ENCODE results near the gene GRB14. TPM values are rescaled to one million over a fixed set of nuclear protein-coding genes. Genes with fewer than 3 reads are reported as not detected.

The GRB14 gene
- total and polyA plus RNA-seq, 2 of the 13 experiments (the other 11 are each of a cell fraction or from before 2014, with no cell fraction given) = 4.6 to 5.8 TPM

GRCh38 chr2:164620873-164621763, at the start of gene GRB14 (continued):
- TF ChIP-seq ZNF580 (CRISPR knock-in tag; IDR thresholded peaks at IDR 0.05; ENCODE audit: borderline replicate concordance, low read depth) (no peak), DMAP1 (CRISPR knock-in tag; IDR thresholded peaks at IDR 0.05) (peak; percentile 14; the same call in 1 of the 2 replicates), MBD4 (IDR thresholded peaks at IDR 0.05; ENCODE audit: borderline replicate concordance, low read length) (no peak), PBX3 (CRISPR knock-in tag; IDR thresholded peaks at IDR 0.05; ENCODE audit: borderline replicate concordance) (no peak), ZNF597 (CRISPR knock-in tag; IDR thresholded peaks at IDR 0.05) (no peak), RARG (CRISPR knock-in tag; IDR thresholded peaks at IDR 0.05; ENCODE audit: low read depth) (no peak), DNMT1 (CRISPR knock-in tag; IDR thresholded peaks at IDR 0.05) (0 out of 2 replicates have a peak, but pooled peaks have one; percentile 30), RELA (CRISPR knock-in tag; IDR thresholded peaks at IDR 0.05) (no peak), TMF1 (CRISPR knock-in tag; IDR thresholded peaks at IDR 0.05; ENCODE audit: low read depth) (0 out of 2 replicates have a peak, but pooled peaks have one; percentile 32), ARID2 (CRISPR knock-in tag; IDR thresholded peaks at IDR 0.05; ENCODE audit: borderline replicate concordance) (peak; percentile 51; the same call in 1 of the 2 replicates), ZNF720 (CRISPR knock-in tag; IDR thresholded peaks at IDR 0.05) (no peak), ARNT2 (CRISPR knock-in tag; IDR thresholded peaks at IDR 0.05; ENCODE audit: low read depth) (peak; percentile 38; the same call in 1 of the 2 replicates), CAMTA2 (CRISPR knock-in tag; IDR thresholded peaks at IDR 0.05; ENCODE audit: borderline replicate concordance) (0 out of 2 replicates have a peak, but pooled peaks have one; percentile 23), EP300 (IDR thresholded peaks at IDR 0.05; ENCODE audit: low read depth in 2 of 2, low read length in 2 of 2) (0 out of 4 replicates have a peak, but pooled peaks of 1 of the 2 experiments have one; percentile 14), EP300 (CRISPR knock-in tag; IDR thresholded peaks at IDR 0.05; ENCODE audit: borderline replicate concordance) (no peak), ZNF282 (IDR thresholded peaks at IDR 0.05; ENCODE audit: partially characterized antibody) (no peak), GLMP (CRISPR knock-in tag; IDR thresholded peaks at IDR 0.05; ENCODE audit: borderline replicate concordance) (no peak), GPBP1L1 (CRISPR knock-in tag; IDR thresholded peaks at IDR 0.05) (no peak), ATF3 (CRISPR knock-in tag; IDR thresholded peaks at IDR 0.05) (0 out of 2 replicates have a peak, but pooled peaks have one; percentile 11), CBX2 (IDR thresholded peaks at IDR 0.05; ENCODE audit: low read depth, low read length) (no peak), CBX2 (CRISPR knock-in tag; IDR thresholded peaks at IDR 0.05; ENCODE audit: low read depth) (0 out of 2 replicates have a peak, but pooled peaks have one; percentile 76), TFDP1 (CRISPR knock-in tag; IDR thresholded peaks at IDR 0.05; ENCODE audit: borderline replicate concordance) (peak; percentile 29; the same call in 1 of the 2 replicates), RFX1 (IDR thresholded peaks at IDR 0.05) (no peak)
